ENCODE data around the gene GFRA1. TPM values are rescaled to one million over a fixed set of nuclear protein-coding genes. Genes with fewer than 3 reads are reported as not detected.
"Not testable (repeated sequence)": the region's sequence is repeated elsewhere in the genome, so short reads cannot be mapped to it uniquely, and the experiment has no call there.

GFRA1 gene
- total and polyA plus RNA-seq, 12 donors = 0.38 to 9.3 (median 1.7) TPM

DNA sequence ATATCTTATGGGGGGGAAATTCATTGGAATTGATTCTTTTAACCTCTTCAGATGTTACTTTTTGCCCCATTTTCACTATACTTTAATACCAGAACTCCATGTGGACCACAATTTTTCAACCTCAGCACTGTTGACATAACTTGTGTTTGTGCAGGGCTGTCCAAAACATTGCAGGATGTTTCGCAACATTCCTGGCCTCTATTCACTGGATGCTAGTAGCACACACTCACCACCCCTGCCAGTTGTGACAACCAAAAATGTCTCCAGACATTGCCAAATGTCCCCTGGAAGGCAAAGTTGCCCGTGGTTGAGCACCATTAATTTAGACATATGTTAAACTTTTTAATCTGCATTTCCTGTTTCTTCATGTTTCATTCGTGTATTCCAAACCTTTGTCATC is 234.7 kb downstream of the GFRA1 start:
- H3K9me3 ChIP-seq = peaks cover 0 to 29% (median 0%) of the 10 kb centered on the region in 11 donors
- H3K4me1 ChIP-seq = no peaks in the 10 kb centered on the region
- H3K4me3 ChIP-seq = no peak overlapping the region
- 53 to 57% methylated on average over 3 of the region's 3 CpGs for WGBS, 2 donors
- no peak overlapping the region for H3K27ac ChIP-seq
- intact Hi-C loops (cut with DNase I) = no loop called here
- H3K36me3 ChIP-seq = no peaks in the 10 kb centered on the region
- H3K27me3 ChIP-seq = no peaks in the 10 kb centered on the region
- TF ChIP-seq, protein P1, sequence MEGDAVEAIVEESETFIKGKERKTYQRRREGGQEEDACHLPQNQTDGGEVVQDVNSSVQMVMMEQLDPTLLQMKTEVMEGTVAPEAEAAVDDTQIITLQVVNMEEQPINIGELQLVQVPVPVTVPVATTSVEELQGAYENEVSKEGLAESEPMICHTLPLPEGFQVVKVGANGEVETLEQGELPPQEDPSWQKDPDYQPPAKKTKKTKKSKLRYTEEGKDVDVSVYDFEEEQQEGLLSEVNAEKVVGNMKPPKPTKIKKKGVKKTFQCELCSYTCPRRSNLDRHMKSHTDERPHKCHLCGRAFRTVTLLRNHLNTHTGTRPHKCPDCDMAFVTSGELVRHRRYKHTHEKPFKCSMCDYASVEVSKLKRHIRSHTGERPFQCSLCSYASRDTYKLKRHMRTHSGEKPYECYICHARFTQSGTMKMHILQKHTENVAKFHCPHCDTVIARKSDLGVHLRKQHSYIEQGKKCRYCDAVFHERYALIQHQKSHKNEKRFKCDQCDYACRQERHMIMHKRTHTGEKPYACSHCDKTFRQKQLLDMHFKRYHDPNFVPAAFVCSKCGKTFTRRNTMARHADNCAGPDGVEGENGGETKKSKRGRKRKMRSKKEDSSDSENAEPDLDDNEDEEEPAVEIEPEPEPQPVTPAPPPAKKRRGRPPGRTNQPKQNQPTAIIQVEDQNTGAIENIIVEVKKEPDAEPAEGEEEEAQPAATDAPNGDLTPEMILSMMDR (IDR thresholded peaks at IDR 0.05) = no peak
- peak in 4 of 8 donors; percentile 64 to 88 (median 78) for ATAC-seq
- DNase-seq = no peak

DNA sequence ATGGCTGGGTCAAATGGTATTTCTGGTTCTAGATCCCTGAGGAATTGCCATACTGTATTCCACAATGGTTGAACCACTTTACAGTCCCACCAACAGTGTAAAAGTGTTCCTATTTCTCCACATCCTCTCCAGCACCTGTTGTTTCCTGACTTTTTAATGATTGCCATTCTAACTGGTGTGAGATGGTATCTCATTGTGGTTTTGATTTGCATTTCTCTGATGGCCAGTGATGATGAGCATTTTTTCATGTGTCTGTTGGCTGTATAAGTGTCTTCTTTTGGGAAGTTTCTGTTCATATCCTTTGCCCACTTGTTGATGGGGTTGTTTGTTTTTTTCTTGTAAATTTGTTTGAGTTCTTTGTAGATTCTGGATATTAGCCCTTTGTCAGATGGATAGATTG is 237.6 kb downstream of the GFRA1 start:
- intact Hi-C loops (cut with DNase I); DNase-seq; ATAC-seq; H3K4me3 ChIP-seq; H3K36me3 ChIP-seq; H3K27ac ChIP-seq; H3K27me3 ChIP-seq; H3K4me1 ChIP-seq: not testable (repeated sequence)
- H3K9me3 ChIP-seq = peaks cover 0 to 44% (median 4%) of the 10 kb centered on the region in 11 donors

DNA sequence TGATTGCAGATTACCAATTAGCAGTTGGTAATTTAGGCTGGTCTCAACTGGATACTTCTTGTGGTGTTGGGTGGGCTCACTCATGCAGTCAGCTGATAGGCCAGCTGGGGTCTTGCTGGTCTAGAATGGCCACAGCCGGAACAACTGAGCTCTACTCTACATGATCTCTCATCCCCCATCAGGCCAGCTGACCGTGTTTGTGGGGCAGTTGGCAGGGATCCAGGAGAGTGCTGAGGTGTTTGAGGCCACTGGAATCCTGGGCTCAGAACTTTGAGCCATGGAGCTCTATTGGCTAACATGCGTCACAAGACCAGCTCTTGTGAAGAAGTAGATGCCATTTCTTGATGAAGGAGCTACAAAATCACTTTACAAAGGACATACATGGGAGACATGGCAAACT is 242.4 kb downstream of the GFRA1 start:
- Histone ChIP-seq H3K9me3 (peaks cover 0 to 38% (median 4%) of the 10 kb centered on the region in 11 donors), H3K27me3 (no peaks in the 10 kb centered on the region), H3K4me3 (no peak overlapping the region), H3K36me3 (no peaks in the 10 kb centered on the region), H3K4me1 (no peaks in the 10 kb centered on the region), H3K27ac (no peak overlapping the region)
- no peak for ATAC-seq
- intact Hi-C loops (cut with DNase I) = no loop called here
- 63 to 64% methylated on average over 3 of the region's 3 CpGs for WGBS, 2 donors
- TF ChIP-seq, protein P1 (IDR thresholded peaks at IDR 0.05) = no peak
- DNase-seq = no peak

DNA sequence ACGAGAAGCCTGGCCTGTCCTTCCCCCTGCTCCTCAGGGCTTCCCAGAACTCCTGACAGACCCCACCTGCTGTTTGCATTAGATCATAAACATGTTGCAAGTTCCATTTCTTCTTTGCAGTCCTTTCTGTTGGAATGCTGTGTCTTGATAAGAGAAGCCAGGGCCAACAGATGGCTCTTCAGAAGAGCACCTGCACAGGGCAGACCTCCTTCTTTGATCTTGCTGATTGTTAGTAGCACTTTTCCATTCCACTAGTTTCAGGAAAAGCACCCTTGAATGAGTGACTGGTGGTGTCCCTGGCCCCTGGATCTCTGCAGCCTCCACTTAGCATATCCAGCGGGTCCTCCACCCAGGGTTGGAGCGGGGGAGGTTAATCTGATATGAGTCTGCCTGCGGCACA is 243.2 kb downstream of the GFRA1 start:
- DNase-seq (no peak), ATAC-seq (no peak)
- 77 to 82% methylated on average over 4 of the region's 4 CpGs for WGBS, 2 donors
- intact Hi-C loops (cut with DNase I) = no loop called here
- Histone ChIP-seq H3K4me3 (no peak overlapping the region), H3K4me1 (no peaks in the 10 kb centered on the region), H3K27ac (no peak overlapping the region), H3K27me3 (no peaks in the 10 kb centered on the region), H3K36me3 (no peaks in the 10 kb centered on the region), H3K9me3 (peaks cover 0 to 31% (median 4%) of the 10 kb centered on the region in 11 donors)
- TF ChIP-seq, protein P1 (IDR thresholded peaks at IDR 0.05) = no peak

DNA sequence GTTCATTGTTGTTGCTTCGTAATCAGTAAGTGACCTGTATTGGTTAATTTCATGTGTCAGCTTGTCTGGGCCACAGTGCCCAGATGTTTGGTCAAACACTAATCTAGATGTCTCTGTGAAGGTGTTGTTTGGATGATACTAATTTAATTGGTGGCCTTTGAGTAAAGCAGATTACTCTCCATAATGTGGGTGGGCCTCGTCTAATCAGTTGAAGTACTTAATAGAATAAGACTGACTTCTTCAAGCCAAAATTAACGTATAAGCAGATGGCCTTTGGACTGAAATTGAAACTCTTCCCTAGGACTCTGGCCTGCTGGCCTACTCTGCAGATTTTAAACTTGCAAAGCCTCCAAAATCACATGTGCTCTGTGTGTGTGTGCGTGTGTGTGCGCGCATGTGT is 245.7 kb downstream of the GFRA1 start:
- Histone ChIP-seq H3K36me3 (no peaks in the 10 kb centered on the region), H3K27ac (no peak overlapping the region), H3K4me1 (no peaks in the 10 kb centered on the region), H3K27me3 (no peaks in the 10 kb centered on the region), H3K9me3 (peaks cover 0 to 7% (median 0%) of the 10 kb centered on the region in 11 donors), H3K4me3 (no peak overlapping the region)
- ATAC-seq (no peak), DNase-seq (no peak)
- TF ChIP-seq, protein P1 (IDR thresholded peaks at IDR 0.05) = no peak
- 85% methylated on average over 6 of the region's 6 CpGs for WGBS, 2 donors
- intact Hi-C loops (cut with DNase I) = no loop called here
